GM21528 (cell line): ENCODE results near the gene AKT3.

Source experiments
- ATAC-seq: cut with Tn5 transposase; IDR thresholded peaks from one replicate; pipeline ENCODE4 v1.9.1; 2021; ENCODE audit warnings: mild to moderate bottlenecking, moderate library complexity; ENCODE audit not compliant: unreplicated experiment, low FRiP score

Gene AKT3

GRCh38 chr1:243447844-243448243 lies 402.2 kb downstream of the AKT3 start:
- no peak for ATAC-seq

GRCh38 chr1:243447347-243447746 lies 402.7 kb downstream of the AKT3 start:
- no peak for ATAC-seq

- ATAC-seq, result no peak
Measured at GRCh38 chr1:243443557-243443956, 406.5 kb downstream of the AKT3 start.

- ATAC-seq, result no peak
Measured at GRCh38 chr1:243441601-243442000, 408.4 kb downstream of the AKT3 start.

DNA sequence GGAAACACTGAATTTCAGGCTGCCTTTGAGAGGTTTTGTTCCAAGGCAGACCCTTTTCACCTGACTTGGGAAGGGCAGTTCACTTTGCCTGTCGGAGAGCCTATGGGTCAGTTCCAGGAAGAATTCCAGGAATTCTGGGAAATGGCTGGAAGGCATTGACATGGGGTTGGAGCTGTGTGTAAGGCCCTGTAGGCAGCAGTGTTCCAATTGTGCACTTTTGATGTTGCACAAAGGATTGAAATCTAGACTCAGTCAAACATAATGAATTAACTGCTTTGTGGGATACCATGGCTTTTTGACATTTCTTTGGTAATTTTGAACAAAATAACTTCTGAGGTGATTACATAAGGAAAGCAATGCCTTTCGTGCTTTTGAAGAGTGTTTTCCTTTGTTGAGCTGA lies 409.6 kb downstream of the AKT3 start:
- no peak for ATAC-seq

DNA sequence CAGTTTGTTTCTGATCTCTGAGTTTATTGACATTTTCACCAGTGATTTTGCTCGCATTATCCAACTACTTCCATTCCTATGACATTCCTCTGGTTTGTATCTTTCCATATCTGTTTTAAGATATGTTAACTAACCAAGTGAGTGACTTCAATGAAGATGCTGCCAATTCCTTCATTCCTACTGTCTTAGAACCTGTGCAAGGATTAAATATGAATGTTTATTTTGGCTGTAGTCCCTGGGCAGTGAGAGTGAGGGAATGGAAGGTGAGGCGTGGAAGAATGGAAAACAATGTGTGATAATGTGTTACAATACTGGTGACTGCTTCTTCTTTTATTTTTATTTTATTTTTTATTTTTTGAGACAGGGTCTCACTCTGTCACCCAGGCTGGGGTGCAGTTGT lies 411.2 kb downstream of the AKT3 start:
- ATAC-seq, result no peak
